DOHH2 (cell line): ENCODE data around the gene IPO13.

Experiments
- H3F3A ChIP-seq: fragments of 200-600 bp; sonication (generic), shearing (Covaris generic); 2 replicates; pipeline ENCODE4 v1.6.0; 2016; ENCODE audit warnings: antibody characterized with exemption, mild to moderate bottlenecking; ENCODE audit not compliant: control insufficient read depth, insufficient read depth
- H3K27ac ChIP-seq: fragments of 200-600 bp; sonication (generic); 2 replicates; pipeline ENCODE4 v1.5.1; 2014; ENCODE audit warnings: low read depth, mild to moderate bottlenecking, low read length, moderate library complexity
- H3K27me3 ChIP-seq: fragments of 200-600 bp; sonication (generic); 2 replicates; pipeline ENCODE4 v1.6.1; 2014; ENCODE audit warnings: mild to moderate bottlenecking, low read length, mixed read lengths; ENCODE audit not compliant: control insufficient read depth
- H3K36me3 ChIP-seq: fragments of 200-600 bp; sonication (generic); 2 replicates; pipeline ENCODE4 v1.6.1; 2014; ENCODE audit warnings: mild to moderate bottlenecking, low read length, moderate library complexity, mixed read lengths; ENCODE audit not compliant: control insufficient read depth
- H3K4me1 ChIP-seq: fragments of 200-600 bp; sonication (generic); 2 replicates; pipeline ENCODE4 v1.6.1; 2014; ENCODE audit warnings: mild to moderate bottlenecking, low read length, mixed read lengths; ENCODE audit not compliant: control insufficient read depth
- H3K4me2 ChIP-seq: fragments of 200-600 bp; sonication (generic); 2 replicates; pipeline ENCODE4 v1.6.0; 2014; ENCODE audit warnings: mild to moderate bottlenecking, low read length, moderate library complexity
- H3K4me3 ChIP-seq: fragments of 200-600 bp; sonication (generic); 2 replicates; pipeline ENCODE4 v1.5.1; 2014; ENCODE audit warnings: mild to moderate bottlenecking, low read length, mixed read lengths
- H3K79me2 ChIP-seq: fragments of 200-600 bp; sonication (generic); 2 replicates; pipeline ENCODE4 v1.6.1; 2014; ENCODE audit warnings: mild to moderate bottlenecking, low read length, mixed read lengths; ENCODE audit not compliant: control insufficient read depth
- H3K9me2 ChIP-seq: fragments of 200-600 bp; sonication (generic); replicated peaks from 2 replicates; pipeline ENCODE4 v1.6.1; 2014; ENCODE audit warnings: mild to moderate bottlenecking, low read length, mixed read lengths; ENCODE audit not compliant: control insufficient read depth
- H3K9me3 ChIP-seq: fragments of 200-600 bp; sonication (generic); 2 replicates; pipeline ENCODE4 v1.6.1; 2014; ENCODE audit warnings: antibody characterized with exemption, low read length, mixed read lengths; ENCODE audit not compliant: control insufficient read depth, insufficient read depth
- H4K20me1 ChIP-seq: fragments of 200-600 bp; sonication (generic); 2 replicates; pipeline ENCODE4 v1.6.0; 2014; ENCODE audit warnings: low read depth, mild to moderate bottlenecking, antibody characterized with exemption, low read length, moderate library complexity; ENCODE audit not compliant: control insufficient read depth, insufficient read depth
- CTCF ChIP-seq: fragments of 200-600 bp; sonication (generic); IDR thresholded peaks from one replicate; pipeline ENCODE4 v1.5.1; 2014; ENCODE audit warnings: antibody characterized with exemption, mild to moderate bottlenecking, low read depth, low read length; ENCODE audit not compliant: poor library complexity, severe bottlenecking
- EZH2phosphoT487 ChIP-seq: fragments of 200-600 bp; sonication (generic); IDR thresholded peaks from 2 replicates; pipeline ENCODE4 v1.6.1; 2017; ENCODE audit warnings: borderline replicate concordance, mild to moderate bottlenecking, antibody characterized with exemption, low read length, moderate library complexity, mixed read lengths

The IPO13 gene

GRCh38 chr1:43947874-43948437 lies 1.2 kb downstream of the IPO13 start:
- H3K4me1 ChIP-seq: peaks cover 26% of the 10 kb centered on the region
- H3K79me2 ChIP-seq: peaks cover 54% of the 10 kb centered on the region
- no peaks in the 10 kb centered on the region for H3F3A ChIP-seq

GRCh38 chr1:43949678-43950077 lies 2.9 kb downstream of the IPO13 start:
- Histone ChIP-seq H3K4me1 (peaks cover 22% of the 10 kb centered on the region), H3F3A (no peaks in the 10 kb centered on the region), H3K79me2 (peaks cover 59% of the 10 kb centered on the region), H4K20me1 (no peaks in the 10 kb centered on the region), H3K9me2 (no peaks in the 10 kb centered on the region), H3K36me3 (peaks cover 22% of the 10 kb centered on the region), H3K27ac (no peak overlapping the region), H3K27me3 (no peaks in the 10 kb centered on the region), H3K9me3 (no peaks in the 10 kb centered on the region), H3K4me3 (no peak overlapping the region), H3K4me2 (no peak overlapping the region)
- TF ChIP-seq CTCF (no peak), EZH2phosphoT487 (no peak)

More at GRCh38 chr1:43947874-43948437, 1.2 kb downstream of the IPO13 start:
- TF ChIP-seq EZH2phosphoT487 (no peak), CTCF (no peak)
- Histone ChIP-seq H3K27me3 (no peaks in the 10 kb centered on the region), H3K27ac (no peak overlapping the region), H3K9me3 (no peaks in the 10 kb centered on the region), H3K4me2 (peak overlapping the region; percentile 93), H4K20me1 (no peaks in the 10 kb centered on the region), H3K36me3 (peaks cover 27% of the 10 kb centered on the region), H3K9me2 (no peaks in the 10 kb centered on the region), H3K4me3 (peak overlapping the region; percentile 94)

- peaks cover 46% of the 10 kb centered on the region for H3K79me2 ChIP-seq
- no peaks in the 10 kb centered on the region for H4K20me1 ChIP-seq
- no peak overlapping the region for H3K4me3 ChIP-seq
- no peaks in the 10 kb centered on the region for H3K27me3 ChIP-seq
- no peaks in the 10 kb centered on the region for H3K9me2 ChIP-seq
- TF ChIP-seq CTCF: no peak
- TF ChIP-seq EZH2phosphoT487: no peak
- H3F3A ChIP-seq: no peaks in the 10 kb centered on the region
- no peaks in the 10 kb centered on the region for H3K9me3 ChIP-seq
- no peak overlapping the region for H3K27ac ChIP-seq
- H3K4me1 ChIP-seq: peaks cover 15% of the 10 kb centered on the region
- H3K4me2 ChIP-seq: no peak overlapping the region
- peaks cover 24% of the 10 kb centered on the region for H3K36me3 ChIP-seq
These were observed 4.6 kb downstream of the IPO13 start for GRCh38 chr1:43951021-43951985.
